KMS-11 (cell line): Measurements from ENCODE around the gene PGM2.

Source experiments
- H2AFZ ChIP-seq: fragments of 200-600 bp; sonication (generic); 2 replicates; pipeline ENCODE4 v1.6.1; 2016; ENCODE audit warnings: antibody characterized with exemption, mixed run types, low read depth
- H3K27ac ChIP-seq: fragments of 200-600 bp; sonication (generic); 2 replicates; pipeline ENCODE4 v1.6.1; 2016; ENCODE audit warnings: mild to moderate bottlenecking, mixed run types
- H3K27me3 ChIP-seq: fragments of 200-600 bp; sonication (generic); 2 replicates; pipeline ENCODE4 v1.6.1; 2017; ENCODE audit warnings: mild to moderate bottlenecking, low read depth, mixed run types, moderate library complexity; ENCODE audit not compliant: insufficient read depth
- H3K36me3 ChIP-seq: fragments of 200-600 bp; sonication (generic); 2 replicates; pipeline ENCODE4 v1.6.1; 2017; ENCODE audit warnings: mild to moderate bottlenecking, mixed run types; ENCODE audit not compliant: insufficient read depth
- H3K4me1 ChIP-seq: fragments of 200-600 bp; sonication (generic); 2 replicates; pipeline ENCODE4 v1.6.1; 2016; ENCODE audit warnings: mild to moderate bottlenecking, low read depth, mixed run types; ENCODE audit not compliant: poor library complexity, severe bottlenecking
- H3K4me2 ChIP-seq: fragments of 200-600 bp; sonication (generic); 2 replicates; pipeline ENCODE4 v1.7.0; 2016; ENCODE audit warnings: mild to moderate bottlenecking, mixed run types
- H3K4me3 ChIP-seq: fragments of 200-600 bp; sonication (generic); IDR thresholded peaks from 2 replicates; pipeline ENCODE4 v1.6.1; 2017; ENCODE audit warnings: low read depth, low read length, mixed read lengths; ENCODE audit not compliant: insufficient read depth
- H3K79me2 ChIP-seq: fragments of 200-600 bp; sonication (generic); 2 replicates; pipeline ENCODE4 v1.6.1; 2016; ENCODE audit warnings: low read depth, mixed run types; ENCODE audit not compliant: insufficient read depth
- H3K9ac ChIP-seq: fragments of 200-600 bp; sonication (generic); 2 replicates; pipeline ENCODE4 v1.6.1; 2016; ENCODE audit warnings: mild to moderate bottlenecking, mixed run types
- H4K20me1 ChIP-seq: fragments of 200-600 bp; sonication (generic); 2 replicates; pipeline ENCODE4 v1.6.1; 2016; ENCODE audit warnings: mild to moderate bottlenecking, mixed run types; ENCODE audit not compliant: insufficient read depth
- CTCF ChIP-seq: fragments of 200-600 bp; sonication (generic); conservative IDR thresholded peaks from 2 replicates; pipeline ENCODE4 v1.6.1; 2017; ENCODE audit warnings: low read depth, mild to moderate bottlenecking, antibody characterized with exemption, low read length, moderate library complexity, mixed read lengths

Gene PGM2

GRCh38 chr4:37836838-37837440 is 10.5 kb downstream of the PGM2 start:
- H3K9ac ChIP-seq: no peak overlapping the region
- H3K27ac ChIP-seq: no peak overlapping the region
- H2AFZ ChIP-seq: no peak overlapping the region
- no peak overlapping the region for H3K4me2 ChIP-seq
- H3K27me3 ChIP-seq: no peaks in the 10 kb centered on the region
- H3K4me3 ChIP-seq: no peak overlapping the region
- H3K4me1 ChIP-seq: no peaks in the 10 kb centered on the region
- TF ChIP-seq CTCF: no peak
- H3K36me3 ChIP-seq: no peaks in the 10 kb centered on the region
- H4K20me1 ChIP-seq: no peaks in the 10 kb centered on the region
- no peaks in the 10 kb centered on the region for H3K79me2 ChIP-seq

- Histone ChIP-seq H3K4me3 (no peak overlapping the region), H3K4me2 (no peak overlapping the region), H3K27ac (no peak overlapping the region)
Observed at GRCh38 chr4:37837446-37837845, 11.0 kb downstream of the PGM2 start.

GRCh38 chr4:37839426-37839825 is 12.9 kb downstream of the PGM2 start:
- Histone ChIP-seq H3K4me3 (no peak overlapping the region), H3K4me2 (no peak overlapping the region), H4K20me1 (no peaks in the 10 kb centered on the region), H3K4me1 (no peaks in the 10 kb centered on the region), H3K27me3 (no peaks in the 10 kb centered on the region), H3K27ac (no peak overlapping the region), H2AFZ (no peak overlapping the region), H3K79me2 (no peaks in the 10 kb centered on the region), H3K36me3 (no peaks in the 10 kb centered on the region), H3K9ac (no peak overlapping the region)
- TF ChIP-seq CTCF: no peak

More at GRCh38 chr4:37837446-37837845, 11.0 kb downstream of the PGM2 start:
- H3K36me3 ChIP-seq: no peaks in the 10 kb centered on the region
- H4K20me1 ChIP-seq: no peaks in the 10 kb centered on the region
- no peak overlapping the region for H2AFZ ChIP-seq
- no peak overlapping the region for H3K9ac ChIP-seq
- H3K79me2 ChIP-seq: no peaks in the 10 kb centered on the region
- H3K27me3 ChIP-seq: no peaks in the 10 kb centered on the region
- no peaks in the 10 kb centered on the region for H3K4me1 ChIP-seq
- TF ChIP-seq CTCF: no peak

- Histone ChIP-seq H3K27ac (no peak overlapping the region), H3K4me3 (no peak overlapping the region), H4K20me1 (no peaks in the 10 kb centered on the region), H3K36me3 (no peaks in the 10 kb centered on the region), H3K9ac (no peak overlapping the region), H3K4me1 (no peaks in the 10 kb centered on the region), H2AFZ (no peak overlapping the region), H3K79me2 (no peaks in the 10 kb centered on the region), H3K27me3 (no peaks in the 10 kb centered on the region), H3K4me2 (no peak overlapping the region)
- TF ChIP-seq CTCF: no peak
Observed at GRCh38 chr4:37844204-37844603, 17.7 kb downstream of the PGM2 start.
